ENCODE results near the gene PRPF8. TPM values are rescaled to one million over a fixed set of nuclear protein-coding genes. Genes with fewer than 3 reads are reported as not detected.

The PRPF8 gene
- total and polyA plus RNA-seq, 2 of the 8 experiments (the other 6 are each of a cell fraction or from before 2014, with no cell fraction given), result 329 to 337 TPM

- Histone ChIP-seq H3K4me3 (ENCODE audit: extremely low read depth in 1 of 4, insufficient read depth in 2 of 4, low read depth in 3 of 4, low read length in 4 of 4) (no peak overlapping the region), H3K18ac (ENCODE audit: extremely low read depth, low read length) (no peak overlapping the region), H4K20me1 (replicated peaks in 1 of 2; ENCODE audit: control insufficient read depth in 1 of 2, insufficient read depth in 2 of 2, low read length in 2 of 2) (no peaks in the 10 kb centered on the region), H2BK5ac (ENCODE audit: low read depth, low read length) (0 out of 2 replicates have a peak overlapping the region, but pooled peaks have one; percentile 35), H3K36me3 (ENCODE audit: control insufficient read depth in 2 of 4, insufficient read depth in 4 of 4, low read length in 3 of 4) (0 out of 8 replicates have a peak, but pooled peaks cover 0 to 2% (median 0%) of the 10 kb centered on the region in 4 experiments), H3K56ac (replicated peaks; ENCODE audit: insufficient read length, low read depth, low read length) (no peak overlapping the region), H3K4ac (replicated peaks; ENCODE audit: insufficient read length, low read depth, low read length) (no peak overlapping the region), H3K23ac (ENCODE audit: insufficient read length) (no peak overlapping the region), H3K79me2 (ENCODE audit: control insufficient read depth in 1 of 2, insufficient read depth in 2 of 2, low read length in 2 of 2) (no peaks in the 10 kb centered on the region), H4K8ac (ENCODE audit: extremely low read depth, insufficient read depth, low read length) (no peak overlapping the region), H3K14ac (ENCODE audit: insufficient read length) (no peak overlapping the region), H3K4me1 (replicated peaks in 1 of 4; ENCODE audit: control insufficient read depth in 3 of 4, insufficient read depth in 4 of 4, low read length in 3 of 4) (peaks cover 0 to 24% (median 12%) of the 10 kb centered on the region in 4 experiments; a peak in 5 of 7 replicates), H2BK12ac (ENCODE audit: low read depth, low read length) (no peak overlapping the region), H2BK15ac (ENCODE audit: low read length) (0 out of 2 replicates have a peak overlapping the region, but pooled peaks have one; percentile 72), H2AK5ac (ENCODE audit: low read depth, low read length) (no peak overlapping the region), H4K5ac (ENCODE audit: insufficient read length, low read depth, low read length) (no peak overlapping the region), H3K9me3 (ENCODE audit: insufficient read depth in 2 of 2, low read depth in 1 of 2, low read length in 1 of 2) (no peaks in the 10 kb centered on the region), H3K27ac (ENCODE audit: low read depth, low read length) (no peak overlapping the region; the same call in 1 of the 2 replicates), H2BK20ac (ENCODE audit: low read length) (no peak overlapping the region), H4K91ac (replicated peaks; ENCODE audit: insufficient read length, low read length) (peak overlapping the region; percentile 65), H3K4me2 (ENCODE audit: insufficient read depth in 1 of 2, low read depth in 2 of 2, low read length in 2 of 2) (no peak overlapping the region), H3K9ac (replicated peaks in 1 of 4; ENCODE audit: extremely low read depth in 1 of 4, low read depth in 3 of 4, low read length in 3 of 4) (no peak overlapping the region), H2AFZ (ENCODE audit: low read length) (no peak overlapping the region), H2BK120ac (replicated peaks; ENCODE audit: low read depth, low read length) (no peak overlapping the region), H3K23me2 (ENCODE audit: low read depth, low read length) (peaks cover 5% of the 10 kb centered on the region; the same call in 1 of the 2 replicates), H3K79me1 (ENCODE audit: low read depth, low read length) (no peaks in the 10 kb centered on the region), H3K27me3 (replicated peaks in 1 of 4; ENCODE audit: control insufficient read depth in 3 of 4, extremely low read depth in 1 of 4, insufficient read depth in 3 of 4, low read length in 3 of 4) (peaks cover 0 to 4% (median 2%) of the 10 kb centered on the region in 4 experiments; a peak in 2 of 7 replicates)
- FAIRE-seq (no peak), DNase-seq (ENCODE audit: low read depth in 1 of 2, low spot score in 2 of 2) (no peak)
- no peak for TF ChIP-seq E2F6 (IDR thresholded peaks at IDR 0.05)
- no peak for TF ChIP-seq SP2 (IDR thresholded peaks at IDR 0.05; ENCODE audit: low read length)
- no peak for TF ChIP-seq MAX (IDR thresholded peaks at IDR 0.05)
- 82% methylated on average over 14 of the region's 19 CpGs; no CpG with 5 or more reads in 1 of the 2 experiments for WGBS, 2 experiments (ENCODE audit: extremely low coverage in 1 of 2, insufficient coverage in 1 of 2, insufficient read length in 1 of 2, insufficient replicate concordance in 2 of 2, low coverage in 1 of 2, low lambda C conversion rate in 2 of 2, missing lambda C conversion rate in 1 of 2)
- CTCF ChIA-PET (ENCODE audit: partially characterized antibody), result interaction anchor here (0.8 to 4.4 kb wide), 5 partner anchors 9 to 105 kb away, joined by 4 to 36 read pairs (median 7); partner anchors contain the start of gene SLC43A2
- POLR2A ChIA-PET (ENCODE audit: partially characterized antibody), result interaction anchor here (0.8 to 4.6 kb wide), 5 partner anchors 9 to 438 kb away, joined by 3 to 29 read pairs (median 6); partner anchors contain the start of gene SLC43A2
These were observed 45.9 kb downstream of the PRPF8 start for GRCh38 chr17:1638624-1639300.
